ENCODE data around the gene HILPDA. TPM values are rescaled to one million over a fixed set of nuclear protein-coding genes. Genes with fewer than 3 reads are reported as not detected.

Gene HILPDA
- total and polyA plus RNA-seq, 9 of the 15 experiments (the other 6 are each of a cell fraction or from before 2014, with no cell fraction given): 8.3 to 71.8 (median 23.5) TPM

DNA sequence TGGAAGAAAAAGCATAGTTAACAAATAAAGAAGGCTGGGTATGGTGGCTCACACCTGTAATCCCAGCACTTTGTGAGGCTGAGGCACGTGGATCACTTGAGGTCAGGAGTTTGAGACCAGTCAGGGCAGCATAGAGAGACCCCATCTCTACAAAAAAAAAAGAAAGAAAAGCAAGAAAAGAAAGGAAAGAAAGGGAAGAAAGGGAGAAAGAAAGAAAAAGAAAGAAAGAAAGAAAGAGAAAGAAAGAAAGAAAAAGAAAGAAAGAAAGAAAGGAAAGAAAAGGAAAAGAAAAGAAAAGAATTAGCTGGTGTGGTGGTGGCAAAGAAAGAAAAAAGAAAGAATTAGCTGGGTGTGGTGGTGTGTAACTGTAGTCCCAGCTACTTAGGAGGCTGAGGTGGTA lies 3.1 kb upstream of the HILPDA start (continued):
- TF ChIP-seq POLR3G (IDR thresholded peaks at IDR 0.05; ENCODE audit: extremely low read depth, insufficient read length, insufficient replicate concordance) (no peak), TEAD1 (CRISPR knock-in tag; IDR thresholded peaks at IDR 0.05) (no peak), XRCC3 (IDR thresholded peaks at IDR 0.05) (no peak), SOX6 (IDR thresholded peaks at IDR 0.05) (no peak), MIER1 (IDR thresholded peaks at IDR 0.05; ENCODE audit: low read depth) (peak; percentile 45; the same call in 1 of the 2 replicates), BDP1 (IDR thresholded peaks at IDR 0.05; ENCODE audit: insufficient read depth, insufficient read length) (no peak), HBP1 (CRISPR knock-in tag; IDR thresholded peaks at IDR 0.05) (no peak), MGA (IDR thresholded peaks at IDR 0.05) (peak; percentile 53), PREB (CRISPR knock-in tag; IDR thresholded peaks at IDR 0.05) (no peak), ZNF347 (CRISPR knock-in tag; IDR thresholded peaks at IDR 0.05; ENCODE audit: low read depth) (no peak), CBFA2T2 (conservative IDR thresholded peaks at IDR 0.05) (no peak), GABPB2 (CRISPR knock-in tag; conservative IDR thresholded peaks at IDR 0.05) (no peak), E2F6 (IDR thresholded peaks at IDR 0.05; ENCODE audit: borderline replicate concordance in 1 of 2, extremely low read depth in 1 of 2, insufficient read depth in 1 of 2, insufficient read length in 1 of 2, low read depth in 1 of 2, low read length in 1 of 2, poor library complexity in 1 of 2, severe bottlenecking in 1 of 2) (no peak)

Measured in K562 (cell line).